ENCODE measurements around the gene METTL24. TPM values are rescaled to one million over a fixed set of nuclear protein-coding genes. Genes with fewer than 3 reads are reported as not detected.

METTL24 gene
- total and polyA plus RNA-seq, 2 of the 13 experiments (the other 11 are each of a cell fraction or from before 2014, with no cell fraction given): not detected

- TF ChIP-seq RXRA (CRISPR knock-in tag; IDR thresholded peaks at IDR 0.05) (no peak), ISL2 (CRISPR knock-in tag; IDR thresholded peaks at IDR 0.05) (peak; percentile 60; the same call in 1 of the 2 replicates), HOXA3 (CRISPR knock-in tag; IDR thresholded peaks at IDR 0.05) (peak; percentile 38; the same call in 1 of the 2 replicates), ATF6 (CRISPR knock-in tag; conservative IDR thresholded peaks at IDR 0.05) (no peak), THAP9 (CRISPR knock-in tag; IDR thresholded peaks at IDR 0.05; ENCODE audit: borderline replicate concordance) (0 out of 2 replicates have a peak, but pooled peaks have one; percentile 20), SOX13 (IDR thresholded peaks at IDR 0.05) (no peak), SOX13 (CRISPR knock-in tag; conservative IDR thresholded peaks at IDR 0.05 in 1 of 2, IDR thresholded peaks at IDR 0.05 in 1 of 2) (0 out of 4 replicates have a peak, but pooled peaks of 1 of the 2 experiments have one; percentile 30), ZNF543 (CRISPR knock-in tag; IDR thresholded peaks at IDR 0.05) (peak; percentile 32; the same call in 1 of the 2 replicates), ZNF430 (CRISPR knock-in tag; IDR thresholded peaks at IDR 0.05) (no peak), ZNF142 (CRISPR knock-in tag; IDR thresholded peaks at IDR 0.05) (no peak), THRA (CRISPR knock-in tag; IDR thresholded peaks at IDR 0.05; ENCODE audit: borderline replicate concordance) (no peak), ZFP91 (CRISPR knock-in tag; IDR thresholded peaks at IDR 0.05; ENCODE audit: borderline replicate concordance) (peak; percentile 29; the same call in 1 of the 2 replicates), LCORL (IDR thresholded peaks at IDR 0.05) (no peak), LCORL (CRISPR knock-in tag; IDR thresholded peaks at IDR 0.05) (peak; percentile 52; the same call in 1 of the 2 replicates)
These were observed 28.3 kb downstream of the METTL24 start (continued) for GRCh38 chr6:110329714-110330436.

Data from HepG2 (cell line).